ENCODE measurements around the gene FARP1. TPM values are rescaled to one million over a fixed set of nuclear protein-coding genes. Genes with fewer than 3 reads are reported as not detected.

FARP1 gene
- total and polyA plus RNA-seq, 2 of the 8 experiments (the other 6 are each of a cell fraction or from before 2014, with no cell fraction given), result 24.7 to 104 TPM

- H2BK12ac ChIP-seq (ENCODE audit: low read depth, low read length), result no peak overlapping the region
- ChIA-PET POLR2A (ENCODE audit: partially characterized antibody) (no interaction called here), CTCF (ENCODE audit: partially characterized antibody) (interaction anchor here (0.7 to 2.7 kb wide), 3 partner anchors 11 to 225 kb away, joined by 3 to 16 read pairs (median 3); no protein-coding TSS in a partner anchor)
- no peaks in the 10 kb centered on the region for H3K9me3 ChIP-seq (ENCODE audit: insufficient read depth in 2 of 2, low read depth in 1 of 2, low read length in 1 of 2)
- no peak overlapping the region for H3K56ac ChIP-seq (replicated peaks; ENCODE audit: insufficient read length, low read depth, low read length)
- no peaks in the 10 kb centered on the region for H3K23me2 ChIP-seq (ENCODE audit: low read depth, low read length)
- no peak overlapping the region for H3K4ac ChIP-seq (replicated peaks; ENCODE audit: insufficient read length, low read depth, low read length)
- no peak overlapping the region for H3K9ac ChIP-seq (replicated peaks in 1 of 4; ENCODE audit: extremely low read depth in 1 of 4, low read depth in 3 of 4, low read length in 3 of 4)
- H3K27ac ChIP-seq (ENCODE audit: low read depth, low read length), result no peak overlapping the region
- peaks cover 0 to 15% (median 5%) of the 10 kb centered on the region in 4 experiments; a peak in 3 of 8 replicates for H3K36me3 ChIP-seq (ENCODE audit: control insufficient read depth in 2 of 4, insufficient read depth in 4 of 4, low read length in 3 of 4)
- no peak overlapping the region; the same call in 1 of the 2 replicates for H4K8ac ChIP-seq (ENCODE audit: extremely low read depth, insufficient read depth, low read length)
- H2BK20ac ChIP-seq (ENCODE audit: low read length), result no peak overlapping the region
- H2AFZ ChIP-seq (ENCODE audit: low read length), result no peak overlapping the region
- no peak overlapping the region for H3K18ac ChIP-seq (ENCODE audit: extremely low read depth, low read length)
- H3K23ac ChIP-seq (ENCODE audit: insufficient read length), result no peak overlapping the region
- H2BK15ac ChIP-seq (ENCODE audit: low read length), result no peak overlapping the region
- H3K14ac ChIP-seq (ENCODE audit: insufficient read length), result no peak overlapping the region
- no peak overlapping the region; the same call in 1 of the 2 replicates for H2BK5ac ChIP-seq (ENCODE audit: low read depth, low read length)
- no peak overlapping the region for H3K4me3 ChIP-seq (ENCODE audit: extremely low read depth in 1 of 4, insufficient read depth in 2 of 4, low read depth in 3 of 4, low read length in 4 of 4)
- FAIRE-seq (no peak), DNase-seq (ENCODE audit: low read depth in 1 of 2, low spot score in 2 of 2) (no peak)
- H2AK5ac ChIP-seq (ENCODE audit: low read depth, low read length), result no peak overlapping the region
- WGBS, 2 experiments (ENCODE audit: extremely low coverage in 1 of 2, insufficient coverage in 1 of 2, insufficient read length in 1 of 2, insufficient replicate concordance in 2 of 2, low coverage in 1 of 2, low lambda C conversion rate in 2 of 2, missing lambda C conversion rate in 1 of 2), result 94% methylated on average over 15 of the region's 15 CpGs; no CpG with 5 or more reads in 1 of the 2 experiments
- no peak overlapping the region for H3K4me2 ChIP-seq (ENCODE audit: insufficient read depth in 1 of 2, low read depth in 2 of 2, low read length in 2 of 2)
- no peak overlapping the region for H4K91ac ChIP-seq (replicated peaks; ENCODE audit: insufficient read length, low read length)
- H4K5ac ChIP-seq (ENCODE audit: insufficient read length, low read depth, low read length), result no peak overlapping the region
- H3K79me1 ChIP-seq (ENCODE audit: low read depth, low read length), result no peaks in the 10 kb centered on the region
- H4K20me1 ChIP-seq (replicated peaks in 1 of 2; ENCODE audit: control insufficient read depth in 1 of 2, insufficient read depth in 2 of 2, low read length in 2 of 2), result peaks cover 0 to 2% of the 10 kb centered on the region in 2 experiments
- no peaks in the 10 kb centered on the region for H3K79me2 ChIP-seq (ENCODE audit: control insufficient read depth in 1 of 2, insufficient read depth in 2 of 2, low read length in 2 of 2)
- 0 out of 7 replicates have a peak, but pooled peaks cover 0 to 2% (median 0%) of the 10 kb centered on the region in 4 experiments for H3K4me1 ChIP-seq (replicated peaks in 1 of 4; ENCODE audit: control insufficient read depth in 3 of 4, insufficient read depth in 4 of 4, low read length in 3 of 4)
- H3K27me3 ChIP-seq (replicated peaks in 1 of 4; ENCODE audit: control insufficient read depth in 3 of 4, extremely low read depth in 1 of 4, insufficient read depth in 3 of 4, low read length in 3 of 4), result no peaks in the 10 kb centered on the region
- TF ChIP-seq SUZ12 (IDR thresholded peaks at IDR 0.05; ENCODE audit: low read length), result no peak
- no peak overlapping the region for H2BK120ac ChIP-seq (replicated peaks; ENCODE audit: low read depth, low read length)
Measured at GRCh38 chr13:98428256-98428966, 285.5 kb downstream of the FARP1 start.

Data from H1 (cell line).